Lung (tissue), 12 donors: ENCODE results near the gene GPD1L. TPM values are rescaled to one million over a fixed set of nuclear protein-coding genes. Genes with fewer than 3 reads are reported as not detected.

Source experiments
- ATAC-seq: fragments of 200-7000 bp; cut with Tn5 transposase; one replicate; pipeline ENCODE4 v1.9.1; 2020; ENCODE audit warnings: moderate number of reproducible peaks; ENCODE audit not compliant: insufficient read depth, low FRiP score
- DNase-seq, 3 donors: peaks; one replicate each; pipeline ENCODE4 v3.0.0-alpha.2; 2013 to 2017
- H3K27ac ChIP-seq, 2 donors: one replicate each; pipeline ENCODE4 v1.5.1; 2013; ENCODE audit warnings: mild to moderate bottlenecking in 2 of 2, moderate library complexity in 2 of 2, control low read depth in 1 of 2, inconsistent platforms in 1 of 2, low read depth in 1 of 2, low read length in 1 of 2
- H3K27me3 ChIP-seq, 3 donors: one replicate each; pipeline ENCODE4 v1.5.1; 2013; ENCODE audit warnings: low read length in 2 of 3; ENCODE audit not compliant: control insufficient read depth in 3 of 3, insufficient read depth in 3 of 3
- H3K36me3 ChIP-seq, 4 donors: one replicate each; pipeline ENCODE4 v1.5.1; 2013; ENCODE audit warnings: low read length in 4 of 4, mild to moderate bottlenecking in 1 of 4, moderate library complexity in 1 of 4; ENCODE audit not compliant: control insufficient read depth in 4 of 4, insufficient read depth in 4 of 4
- H3K4me1 ChIP-seq, 5 donors: one replicate each; pipeline ENCODE4 v1.5.1; 2013; ENCODE audit warnings: low read length in 5 of 5, mild to moderate bottlenecking in 2 of 5, moderate library complexity in 1 of 5; ENCODE audit not compliant: control insufficient read depth in 5 of 5, insufficient read depth in 5 of 5
- H3K4me3 ChIP-seq: one replicate; pipeline ENCODE4 v1.5.1; 2013; ENCODE audit warnings: mild to moderate bottlenecking, control low read depth, moderate library complexity
- H3K9ac ChIP-seq, 2 donors: one replicate each; pipeline ENCODE4 v1.5.1; 2013; ENCODE audit warnings: low read length in 2 of 2, control low read depth in 1 of 2; ENCODE audit not compliant: insufficient read depth in 1 of 2
- H3K9me3 ChIP-seq, 4 donors: one replicate each; pipeline ENCODE4 v1.5.1; 2013; ENCODE audit warnings: low read length in 3 of 4, mild to moderate bottlenecking in 1 of 4, moderate library complexity in 1 of 4; ENCODE audit not compliant: control insufficient read depth in 4 of 4, insufficient read depth in 3 of 4
- WGBS, 2 donors: extraction: QIAGEN DNeasy Blood & Tissue Kit; methylation state at CpG; one replicate each; pipeline ENCODE4 v1.1.7; 2013; 5-methylcytosine and 5-hydroxymethylcytosine counted together
- polyA plus RNA-seq, 2 donors: library from polyadenylated mRNA; stranded (reverse); fragments of 200-250 nt; gene quantifications; one replicate each; pipeline ENCODE4 v1.2.1, GENCODE V29; 2013
- total RNA-seq, 2 donors: library from RNA; depleted of rRNA in 1 of 2; stranded (reverse); fragments of >200 nt in 1 of 2; gene quantifications; one replicate each; pipeline ENCODE4 v1.2.1, GENCODE V29; 2014 to 2021
- TF ChIP-seq, protein P1 (sequence below): IDR thresholded peaks from 2 replicates; pipeline ENCODE4 v1.5.1; 2012; ENCODE audit warnings: mild to moderate bottlenecking; ENCODE audit errors: control extremely low read depth, extremely low read depth
- donor health status: control.
- donor health status: control.
- donor health status: Bipolar disorder and iron deficiency.
- donor health status: healthy.
- donor health status: DM: yes; HTN: yes; CAD: no.

GPD1L gene
- total and polyA plus RNA-seq, 4 donors = 20.5 to 58.8 (median 37.1) TPM

DNA sequence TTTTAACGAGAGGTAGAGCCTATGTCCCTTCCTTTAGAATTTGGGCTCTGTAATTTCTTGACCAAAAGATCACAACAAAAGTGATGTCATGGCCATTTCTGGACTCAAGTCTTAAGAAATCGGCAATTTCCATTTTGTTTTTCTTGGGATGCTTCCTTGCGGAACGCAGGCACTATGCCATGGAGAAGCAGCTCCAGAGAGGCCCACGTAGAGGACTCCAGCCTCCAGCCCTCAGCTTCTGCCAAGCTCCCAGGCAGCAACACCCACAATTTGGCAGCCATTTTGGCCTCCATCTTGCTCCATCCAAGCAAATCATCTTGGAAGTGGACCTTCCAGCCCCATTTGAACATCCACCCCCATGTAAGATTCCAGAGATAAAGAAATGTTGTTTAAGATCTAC is 6.0 kb upstream of the GPD1L start:
- no peak for ATAC-seq
- TF ChIP-seq, protein P1, sequence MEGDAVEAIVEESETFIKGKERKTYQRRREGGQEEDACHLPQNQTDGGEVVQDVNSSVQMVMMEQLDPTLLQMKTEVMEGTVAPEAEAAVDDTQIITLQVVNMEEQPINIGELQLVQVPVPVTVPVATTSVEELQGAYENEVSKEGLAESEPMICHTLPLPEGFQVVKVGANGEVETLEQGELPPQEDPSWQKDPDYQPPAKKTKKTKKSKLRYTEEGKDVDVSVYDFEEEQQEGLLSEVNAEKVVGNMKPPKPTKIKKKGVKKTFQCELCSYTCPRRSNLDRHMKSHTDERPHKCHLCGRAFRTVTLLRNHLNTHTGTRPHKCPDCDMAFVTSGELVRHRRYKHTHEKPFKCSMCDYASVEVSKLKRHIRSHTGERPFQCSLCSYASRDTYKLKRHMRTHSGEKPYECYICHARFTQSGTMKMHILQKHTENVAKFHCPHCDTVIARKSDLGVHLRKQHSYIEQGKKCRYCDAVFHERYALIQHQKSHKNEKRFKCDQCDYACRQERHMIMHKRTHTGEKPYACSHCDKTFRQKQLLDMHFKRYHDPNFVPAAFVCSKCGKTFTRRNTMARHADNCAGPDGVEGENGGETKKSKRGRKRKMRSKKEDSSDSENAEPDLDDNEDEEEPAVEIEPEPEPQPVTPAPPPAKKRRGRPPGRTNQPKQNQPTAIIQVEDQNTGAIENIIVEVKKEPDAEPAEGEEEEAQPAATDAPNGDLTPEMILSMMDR = no peak
- WGBS, 2 donors = 93% methylated on average over 5 of the region's 5 CpGs

GRCh38 chr3:32102289-32102688 is 4.1 kb upstream of the GPD1L start:
- Histone ChIP-seq H3K4me1 (peaks cover 0 to 5% (median 0%) of the 10 kb centered on the region in 5 donors), H3K9me3 (peaks cover 0 to 7% (median 3%) of the 10 kb centered on the region in 4 donors), H3K27ac (no peak overlapping the region), H3K36me3 (no peaks in the 10 kb centered on the region), H3K4me3 (no peak overlapping the region), H3K27me3 (no peaks in the 10 kb centered on the region), H3K9ac (no peak overlapping the region)
- DNase-seq (no peak), ATAC-seq (no peak)
- TF ChIP-seq, protein P1 = no peak
- WGBS, 2 donors = 96 to 98% methylated on average over 7 of the region's 7 CpGs

More for the DNA sequence above, 6.0 kb upstream of the GPD1L start:
- H3K9ac ChIP-seq = no peak overlapping the region
- H3K36me3 ChIP-seq = no peaks in the 10 kb centered on the region
- DNase-seq = no peak
- H3K9me3 ChIP-seq = peaks cover 0 to 7% (median 3%) of the 10 kb centered on the region in 4 donors
- no peaks in the 10 kb centered on the region for H3K4me1 ChIP-seq
- no peak overlapping the region for H3K4me3 ChIP-seq
- no peak overlapping the region for H3K27ac ChIP-seq
- no peaks in the 10 kb centered on the region for H3K27me3 ChIP-seq

- TF ChIP-seq, protein P1 = no peak
Measured at GRCh38 chr3:32104492-32104891, 1.9 kb upstream of the GPD1L start.

More at GRCh38 chr3:32104492-32104891, 1.9 kb upstream of the GPD1L start:
- WGBS, 2 donors = 97% methylated on average over 4 of the region's 4 CpGs
- peaks cover 0 to 25% (median 5%) of the 10 kb centered on the region in 5 donors for H3K4me1 ChIP-seq
- ATAC-seq (no peak), DNase-seq (no peak)
- H3K27ac ChIP-seq = no peak overlapping the region
- peaks cover 0 to 7% (median 3%) of the 10 kb centered on the region in 4 donors for H3K9me3 ChIP-seq
- no peak overlapping the region for H3K4me3 ChIP-seq
- H3K36me3 ChIP-seq = no peaks in the 10 kb centered on the region
- no peak overlapping the region for H3K9ac ChIP-seq
- H3K27me3 ChIP-seq = no peaks in the 10 kb centered on the region
